ENCODE results near the gene SCAP.
"Not testable (repeated sequence)": the region's sequence is repeated elsewhere in the genome, so short reads cannot be mapped to it uniquely, and the experiment has no call there.

The SCAP gene

GRCh38 chr3:47394140-47394870, 81.4 kb downstream of the SCAP start:
- peak; percentile 9 for DNase-seq (ENCODE audit: low spot score)

GRCh38 chr3:47392933-47393332, 82.8 kb downstream of the SCAP start:
- no peak for DNase-seq (ENCODE audit: low spot score)

DNA sequence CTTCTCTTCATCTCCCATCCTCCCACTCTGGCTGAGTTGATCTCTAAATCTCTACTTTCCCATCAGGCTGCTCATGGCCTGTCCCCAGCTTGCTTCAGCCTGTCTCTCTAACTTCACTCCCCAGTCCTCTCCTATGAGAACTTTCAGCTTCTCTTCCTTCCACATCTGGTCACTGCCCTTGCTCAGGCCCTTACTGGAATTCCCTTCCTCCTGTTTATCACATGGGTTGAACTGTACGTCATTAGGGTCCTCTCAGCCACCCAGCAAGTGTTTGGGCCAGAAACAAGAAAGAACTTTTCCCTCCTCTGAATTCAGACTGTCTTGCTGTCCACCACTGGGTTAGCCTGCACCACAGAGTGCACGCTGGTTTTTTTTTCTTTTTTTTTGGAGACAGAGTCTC, 89.9 kb downstream of the SCAP start:
- DNase-seq (ENCODE audit: low spot score), result no peak

- no peak for DNase-seq (ENCODE audit: low spot score)
Measured at GRCh38 chr3:47385007-47385406, 90.7 kb downstream of the SCAP start.

DNA sequence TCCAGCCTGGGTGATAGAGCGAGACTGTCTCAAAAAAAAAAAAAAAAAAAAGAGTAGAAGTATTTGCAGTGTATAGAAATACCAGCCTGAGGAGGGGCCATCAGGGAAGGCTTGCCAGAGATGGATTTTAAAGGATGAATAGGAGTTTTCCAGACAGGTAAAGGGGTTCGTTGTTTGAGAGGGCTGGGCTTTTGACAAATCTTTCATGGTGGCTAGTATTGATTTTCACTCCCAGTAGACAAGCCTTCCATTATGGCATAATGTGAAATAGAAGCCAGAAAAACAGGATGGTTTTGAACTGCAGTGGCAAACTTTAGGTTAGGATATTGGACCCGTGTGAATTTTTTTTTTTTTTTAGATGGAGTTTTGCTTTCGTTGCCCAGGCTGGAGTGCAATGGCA, 91.3 kb downstream of the SCAP start:
- no peak for DNase-seq (ENCODE audit: low spot score)

GRCh38 chr3:47381317-47382157, 94.2 kb downstream of the SCAP start:
- peak; percentile 96 for DNase-seq (ENCODE audit: low spot score)

DNA sequence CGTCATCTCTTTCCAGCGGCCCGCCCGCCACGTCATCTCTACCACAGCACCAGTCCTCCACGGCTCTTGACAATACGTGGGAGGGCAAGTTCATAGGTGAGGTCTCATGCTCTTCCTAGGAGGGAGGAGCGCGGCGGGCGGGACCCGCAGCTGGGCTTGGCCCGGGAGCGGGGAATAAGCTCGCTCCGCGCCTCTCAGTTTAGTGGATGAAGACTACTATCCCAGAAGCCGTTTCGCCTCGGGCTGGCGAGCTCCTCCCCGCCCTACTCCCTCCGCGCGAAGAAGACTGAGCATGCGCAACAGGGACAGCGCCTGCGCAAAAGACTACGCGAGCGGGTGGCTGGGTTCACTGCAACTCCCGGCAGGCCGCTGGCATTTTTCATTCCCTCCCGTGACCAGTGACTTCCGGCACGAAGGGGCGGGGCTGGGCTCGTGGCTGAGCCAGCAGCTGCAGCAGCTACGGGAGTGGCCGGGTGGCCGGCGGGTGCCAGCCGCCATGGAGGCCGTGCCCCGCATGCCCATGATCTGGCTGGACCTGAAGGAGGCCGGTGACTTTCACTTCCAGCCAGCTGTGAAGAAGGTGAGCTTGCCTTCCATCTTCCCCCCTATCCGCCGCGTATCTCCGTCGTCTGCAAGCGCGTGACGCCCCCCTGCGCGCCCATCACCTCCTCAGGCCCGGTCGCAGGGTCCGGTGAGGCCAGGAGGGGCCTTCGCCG, 95.0 kb downstream of the SCAP start, which contains the start of gene PTPN23:
PTPN23 (plus strand) TSS at position 421 of the 716 bp plus-strand sequence; CDS start at position 497, 76 bp downstream.
- DNase-seq (ENCODE audit: low spot score), result peak; percentile 99

GRCh38 chr3:47380026-47380600, 95.6 kb downstream of the SCAP start:
- DNase-seq (ENCODE audit: low spot score), result no peak

DNA sequence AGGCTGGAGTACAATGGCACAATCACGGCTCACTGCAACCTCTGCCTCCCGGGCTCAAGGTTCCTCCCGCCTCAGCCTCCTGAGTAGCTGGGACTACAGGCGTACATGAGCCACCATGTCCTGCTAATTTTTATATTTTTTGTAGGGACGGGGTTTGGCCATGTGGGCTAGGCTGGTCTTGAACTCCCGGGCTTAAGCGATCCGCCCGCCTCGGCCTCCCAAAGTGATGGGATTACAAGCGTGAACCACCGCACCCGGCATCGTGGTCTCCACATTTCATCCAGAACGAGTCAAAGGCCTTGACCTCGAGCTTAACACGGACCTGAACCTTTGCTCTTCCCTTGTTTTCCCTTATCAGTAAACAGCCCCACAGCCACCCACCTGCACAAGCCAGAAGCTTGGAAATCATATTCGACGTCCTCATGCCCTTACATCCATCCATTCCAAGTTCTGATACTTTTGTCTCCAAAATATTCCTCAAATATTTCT, 96.3 kb downstream of the SCAP start:
- DNase-seq (ENCODE audit: low spot score), result no peak

DNA sequence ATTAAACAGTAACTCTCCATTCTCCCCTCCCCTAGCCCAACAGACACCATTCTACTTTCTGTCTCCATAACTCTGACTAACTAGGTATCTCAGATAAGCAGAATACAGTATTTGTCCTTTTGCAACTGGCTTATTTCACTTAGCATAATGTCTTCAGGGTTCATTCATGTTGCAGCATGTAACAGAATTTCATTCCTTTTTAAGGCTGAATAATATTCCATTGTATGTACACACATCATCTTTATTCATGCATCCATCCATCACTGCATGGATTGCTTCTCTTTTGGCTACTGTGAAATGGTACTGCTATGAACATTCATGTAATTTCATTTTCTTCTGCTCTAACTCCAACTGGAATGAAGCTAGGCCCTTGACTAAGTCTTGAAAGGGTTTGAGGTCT, 96.9 kb downstream of the SCAP start:
- no peak for DNase-seq (ENCODE audit: low spot score)

GRCh38 chr3:47377186-47377585, 98.6 kb downstream of the SCAP start:
- DNase-seq (ENCODE audit: low spot score), result no peak

DNA sequence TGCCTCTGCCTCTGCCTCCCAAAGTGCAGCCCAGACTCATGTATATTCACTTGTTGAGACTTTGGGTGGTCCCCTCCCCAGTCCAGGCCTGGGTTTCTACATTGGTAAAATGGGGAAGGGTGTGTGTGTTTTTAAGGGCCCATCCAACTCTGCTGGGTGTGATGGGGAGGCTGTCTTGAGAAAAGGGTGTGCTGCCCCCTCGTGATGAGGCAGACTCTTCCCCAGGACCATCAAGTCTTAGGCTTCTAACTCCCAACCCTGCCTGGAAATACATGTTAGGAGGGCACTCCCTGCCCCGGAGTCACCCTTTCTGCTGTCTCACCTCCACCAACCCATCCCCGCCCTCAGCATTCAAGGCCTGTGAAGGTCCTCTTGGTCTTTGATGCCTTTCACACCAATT, 99.3 kb downstream of the SCAP start:
- no peak for DNase-seq (ENCODE audit: low spot score)

GRCh38 chr3:47374587-47374986, 101.2 kb downstream of the SCAP start:
- no peak for DNase-seq (ENCODE audit: low spot score)

DNA sequence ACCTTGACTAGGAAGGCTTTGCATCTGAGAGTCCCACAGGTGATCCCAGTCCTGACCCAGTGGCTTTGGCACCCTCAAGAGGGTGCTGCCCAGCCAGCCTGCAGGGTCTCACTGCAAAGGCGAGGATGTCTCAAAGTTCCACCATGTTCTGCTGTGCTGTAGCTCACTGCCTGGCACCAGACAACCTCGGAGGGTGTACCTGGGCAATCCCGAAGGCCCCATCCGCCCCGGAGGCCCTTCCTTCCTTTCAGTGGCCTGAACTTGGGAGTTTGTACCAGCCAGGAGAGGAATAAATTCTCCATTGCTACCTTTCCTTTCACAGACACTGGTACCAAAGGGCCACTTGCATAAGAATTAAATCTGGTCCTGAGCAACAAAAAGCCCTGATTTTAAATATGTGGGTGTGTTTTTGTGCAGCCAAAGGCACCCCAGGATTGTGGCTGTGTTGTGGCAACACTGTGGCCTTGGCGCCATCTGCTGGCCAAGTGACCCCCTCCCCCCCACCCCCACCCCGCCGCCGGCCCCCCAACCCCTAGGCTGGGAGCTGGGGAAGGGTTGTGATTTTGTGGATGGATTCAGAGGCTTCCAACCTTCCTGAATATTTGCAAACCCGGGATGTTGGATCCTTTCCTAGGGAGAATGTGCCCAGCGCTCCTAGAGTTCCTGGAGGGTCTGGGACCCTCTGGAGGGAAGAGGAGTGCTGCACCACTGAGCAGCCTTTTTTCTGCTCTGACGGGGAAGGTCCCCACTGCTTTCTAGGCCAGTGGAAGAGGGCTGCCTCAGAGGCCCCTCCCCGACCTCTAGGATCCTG, 104.6 kb downstream of the SCAP start:
- DNase-seq (ENCODE audit: low spot score), result peak; percentile 69

- not testable (repeated sequence) for DNase-seq (ENCODE audit: low spot score)
Measured at GRCh38 chr3:47370020-47370419, 105.7 kb downstream of the SCAP start.

DNA sequence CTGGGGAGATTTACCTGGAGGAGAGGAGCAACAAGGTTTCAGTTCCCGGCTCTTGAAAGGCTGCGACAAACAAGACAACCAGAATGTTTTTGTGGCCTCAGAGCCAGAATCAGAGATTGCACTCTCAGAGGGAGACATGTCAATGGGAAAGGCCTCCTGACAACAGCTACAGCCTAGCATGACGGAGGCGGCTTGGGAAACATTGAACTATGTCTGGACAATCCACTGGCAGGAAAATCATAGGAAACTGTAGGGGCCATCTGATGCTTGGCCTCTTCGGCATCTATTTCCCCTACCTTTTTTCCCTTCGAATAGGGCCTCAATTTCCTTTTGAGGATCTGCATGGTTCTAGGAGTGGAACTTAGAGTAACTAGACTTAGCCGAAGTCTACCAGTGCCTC, 108.1 kb downstream of the SCAP start:
- no peak for DNase-seq (ENCODE audit: low spot score)

DNA sequence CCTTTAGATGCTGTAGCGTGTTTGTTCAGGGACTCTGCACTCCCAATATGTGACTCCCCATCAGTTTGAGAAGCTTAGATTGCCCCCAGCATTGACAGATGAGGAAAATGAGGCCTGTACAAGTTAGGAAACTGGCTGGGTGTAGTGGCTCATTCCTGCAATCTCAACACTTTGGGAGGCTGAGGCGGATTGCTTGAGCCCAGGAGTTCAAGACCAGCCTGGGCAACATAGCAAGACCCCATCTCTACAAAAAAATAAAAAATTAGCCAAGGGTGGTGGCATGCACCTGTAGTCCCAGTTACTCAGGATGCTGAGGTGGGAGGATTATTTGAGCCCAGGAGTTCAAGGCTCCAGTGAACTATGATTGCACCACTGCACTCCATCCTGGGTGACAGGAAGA, 108.9 kb downstream of the SCAP start:
- DNase-seq (ENCODE audit: low spot score), result no peak

DNA sequence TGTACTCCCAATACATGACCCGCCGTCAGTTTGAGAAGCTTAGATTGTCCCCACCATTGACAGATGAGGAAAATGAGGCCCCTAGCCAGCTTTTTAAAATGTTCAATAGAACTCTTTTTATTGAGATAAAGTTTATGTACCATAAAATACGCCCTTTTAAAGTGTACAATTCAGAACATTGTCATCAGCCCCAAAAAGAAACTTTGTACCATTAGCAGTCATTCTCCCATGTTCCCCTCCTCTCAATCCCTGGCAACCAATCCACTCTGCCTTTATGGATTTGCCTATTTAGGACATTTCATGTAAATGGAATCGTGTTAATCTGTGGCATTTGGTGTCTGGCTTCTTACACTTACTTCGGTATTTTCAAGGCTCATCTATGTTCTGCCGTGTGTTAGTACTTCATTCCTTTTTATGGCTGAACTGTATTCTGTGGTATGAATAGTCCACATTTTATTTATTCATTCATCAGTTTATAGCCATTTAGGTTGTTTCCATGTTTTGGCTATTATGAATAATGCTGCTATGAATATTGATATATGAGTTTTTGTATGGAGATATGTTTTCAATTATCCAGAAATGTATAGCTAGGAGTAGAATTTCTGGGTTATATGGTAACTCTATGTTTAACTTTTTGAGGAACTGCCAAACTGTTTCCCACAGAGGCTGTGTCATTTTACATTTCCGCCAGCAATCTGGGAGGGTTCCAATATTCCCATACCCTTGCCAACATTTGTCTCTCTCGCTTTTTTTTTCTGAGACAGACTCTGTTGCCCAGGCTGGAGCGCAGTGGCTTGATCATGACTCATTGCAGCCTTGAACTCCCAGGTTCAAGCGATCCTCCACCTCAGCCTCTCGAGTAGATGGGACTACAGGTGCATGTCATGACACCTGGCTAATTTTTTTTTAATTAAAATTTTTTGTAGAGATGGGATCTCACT, 110.3 kb downstream of the SCAP start:
- DNase-seq (ENCODE audit: low spot score), result peak; percentile 33

Data from GM03348 (cell line).